ENCODE results near the gene CD248.

GRCh38 chr11:66289548-66290329 is 27.1 kb downstream of the CD248 start:
- TF ChIP-seq CTCF (conservative IDR thresholded peaks at IDR 0.05) (no peak), EZH2 (IDR thresholded peaks at IDR 0.05; ENCODE audit: low read depth) (no peak)
